ENCODE data around the gene CCDC6.

Gene CCDC6

DNA sequence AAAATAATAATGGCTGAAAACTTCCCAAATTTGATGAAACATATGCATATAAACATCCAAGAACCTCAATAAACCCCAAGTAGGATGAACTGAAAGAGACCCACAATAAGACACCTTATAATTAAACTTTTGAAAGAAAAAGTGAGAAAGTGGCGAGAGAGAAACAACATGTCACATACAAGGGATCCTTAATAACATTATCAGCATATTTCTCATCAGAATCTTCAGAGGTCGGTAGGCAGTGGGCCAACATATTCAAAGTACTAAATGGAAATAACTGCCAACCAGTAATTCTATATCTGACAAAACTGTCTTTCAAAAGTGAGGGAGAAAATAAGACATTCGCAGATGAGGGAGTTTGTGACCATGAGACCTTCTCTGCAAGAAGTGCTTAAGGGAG, 16.6 kb upstream of the CCDC6 start:
- DNase-seq (ENCODE audit: low read depth): no peak
- no peak overlapping the region for H3K4me3 ChIP-seq (ENCODE audit: low read depth, low read length)
- TF ChIP-seq, protein P1, sequence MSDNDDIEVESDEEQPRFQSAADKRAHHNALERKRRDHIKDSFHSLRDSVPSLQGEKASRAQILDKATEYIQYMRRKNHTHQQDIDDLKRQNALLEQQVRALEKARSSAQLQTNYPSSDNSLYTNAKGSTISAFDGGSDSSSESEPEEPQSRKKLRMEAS (IDR thresholded peaks at IDR 0.05; ENCODE audit: low read depth, low read length): no peak

DNA sequence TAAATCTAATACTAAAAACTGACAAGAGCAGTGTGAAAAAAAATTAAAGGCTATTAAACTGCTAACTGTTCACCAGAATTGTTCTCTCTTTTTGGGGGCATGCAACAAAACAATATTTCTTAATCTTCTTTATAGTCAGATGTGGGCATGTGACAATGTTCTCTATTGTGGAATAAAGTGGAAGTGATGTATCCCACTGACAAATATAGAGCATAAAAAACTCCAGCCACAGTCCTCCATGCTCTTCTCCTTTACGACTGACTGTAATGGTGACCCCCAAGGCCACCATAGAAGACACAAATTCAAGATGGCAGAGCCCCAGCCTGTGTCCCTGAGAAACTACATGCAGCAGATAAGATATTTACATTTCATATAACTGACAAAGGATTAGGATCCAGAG, 11.6 kb upstream of the CCDC6 start:
- no peak overlapping the region for H3K4me3 ChIP-seq (ENCODE audit: low read depth, low read length)
- no peak for TF ChIP-seq MYC (IDR thresholded peaks at IDR 0.05; ENCODE audit: low read depth, low read length)
- TF ChIP-seq, protein P2, sequence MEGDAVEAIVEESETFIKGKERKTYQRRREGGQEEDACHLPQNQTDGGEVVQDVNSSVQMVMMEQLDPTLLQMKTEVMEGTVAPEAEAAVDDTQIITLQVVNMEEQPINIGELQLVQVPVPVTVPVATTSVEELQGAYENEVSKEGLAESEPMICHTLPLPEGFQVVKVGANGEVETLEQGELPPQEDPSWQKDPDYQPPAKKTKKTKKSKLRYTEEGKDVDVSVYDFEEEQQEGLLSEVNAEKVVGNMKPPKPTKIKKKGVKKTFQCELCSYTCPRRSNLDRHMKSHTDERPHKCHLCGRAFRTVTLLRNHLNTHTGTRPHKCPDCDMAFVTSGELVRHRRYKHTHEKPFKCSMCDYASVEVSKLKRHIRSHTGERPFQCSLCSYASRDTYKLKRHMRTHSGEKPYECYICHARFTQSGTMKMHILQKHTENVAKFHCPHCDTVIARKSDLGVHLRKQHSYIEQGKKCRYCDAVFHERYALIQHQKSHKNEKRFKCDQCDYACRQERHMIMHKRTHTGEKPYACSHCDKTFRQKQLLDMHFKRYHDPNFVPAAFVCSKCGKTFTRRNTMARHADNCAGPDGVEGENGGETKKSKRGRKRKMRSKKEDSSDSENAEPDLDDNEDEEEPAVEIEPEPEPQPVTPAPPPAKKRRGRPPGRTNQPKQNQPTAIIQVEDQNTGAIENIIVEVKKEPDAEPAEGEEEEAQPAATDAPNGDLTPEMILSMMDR (IDR thresholded peaks at IDR 0.05; ENCODE audit: low read depth, low read length): no peak
- TF ChIP-seq POLR2A (IDR thresholded peaks at IDR 0.05; ENCODE audit: extremely low read depth, insufficient read length): no peak
- TF ChIP-seq, protein P1 (IDR thresholded peaks at IDR 0.05; ENCODE audit: low read depth, low read length): no peak
- no peak for DNase-seq (ENCODE audit: low read depth)

- TF ChIP-seq, protein P1 (IDR thresholded peaks at IDR 0.05; ENCODE audit: low read depth, low read length): no peak
- TF ChIP-seq MYC (IDR thresholded peaks at IDR 0.05; ENCODE audit: low read depth, low read length) (no peak), POLR2A (IDR thresholded peaks at IDR 0.05; ENCODE audit: extremely low read depth, insufficient read length) (no peak)
- TF ChIP-seq, protein P2 (IDR thresholded peaks at IDR 0.05; ENCODE audit: low read depth, low read length): no peak
- H3K4me3 ChIP-seq (ENCODE audit: low read depth, low read length): no peak overlapping the region
Observed at GRCh38 chr10:59913547-59914237, 7.3 kb upstream of the CCDC6 start.

DNA sequence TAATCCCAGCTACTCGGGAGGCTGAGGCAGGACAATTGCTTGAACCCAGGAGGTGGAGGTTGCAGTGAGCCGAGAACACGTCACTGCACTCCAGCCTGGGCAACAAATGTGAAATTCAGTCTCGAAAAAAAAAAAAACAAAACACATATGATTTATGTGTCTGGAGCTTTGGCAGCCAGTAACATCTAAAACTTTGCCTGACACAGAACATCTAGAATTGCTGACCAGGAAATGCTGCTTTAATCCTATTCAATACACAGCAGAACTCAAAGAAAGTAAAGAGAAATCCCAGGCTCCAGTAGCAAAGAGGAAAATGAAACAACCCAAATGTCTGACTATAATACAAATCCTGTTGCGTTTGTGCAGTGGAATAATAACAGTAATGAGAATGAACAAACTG, 4.5 kb upstream of the CCDC6 start:
- no peak for DNase-seq (ENCODE audit: low read depth)
- H3K4me3 ChIP-seq (ENCODE audit: low read depth, low read length): no peak overlapping the region
- TF ChIP-seq, protein P1 (IDR thresholded peaks at IDR 0.05; ENCODE audit: low read depth, low read length): no peak
- TF ChIP-seq MYC (IDR thresholded peaks at IDR 0.05; ENCODE audit: low read depth, low read length) (no peak), POLR2A (IDR thresholded peaks at IDR 0.05; ENCODE audit: extremely low read depth, insufficient read length) (no peak)
- TF ChIP-seq, protein P2 (IDR thresholded peaks at IDR 0.05; ENCODE audit: low read depth, low read length): no peak

More at GRCh38 chr10:59913547-59914237, 7.3 kb upstream of the CCDC6 start:
- DNase-seq (ENCODE audit: low read depth): no peak

DNA sequence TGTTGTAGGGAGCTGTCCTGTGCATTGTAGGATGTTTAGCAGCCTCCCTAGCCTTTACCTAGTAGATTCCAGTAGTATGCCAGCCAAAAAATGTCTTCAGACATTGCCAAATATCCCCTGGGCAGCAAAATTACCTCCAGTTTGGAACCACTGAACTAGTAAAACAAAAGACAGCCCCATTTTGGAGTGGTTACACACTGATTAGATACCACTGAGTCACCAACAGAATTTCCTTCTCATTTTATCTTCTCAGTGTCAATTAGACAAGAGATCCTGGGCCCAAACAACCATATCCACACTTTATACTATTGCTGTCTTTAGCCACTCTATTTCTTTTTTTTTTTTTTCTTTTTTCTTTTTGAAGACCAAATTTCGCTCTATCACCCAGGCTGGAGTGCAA, 3.5 kb upstream of the CCDC6 start:
- TF ChIP-seq POLR2A (IDR thresholded peaks at IDR 0.05; ENCODE audit: extremely low read depth, insufficient read length): no peak
- TF ChIP-seq, protein P2 (IDR thresholded peaks at IDR 0.05; ENCODE audit: low read depth, low read length): no peak
- TF ChIP-seq MYC (IDR thresholded peaks at IDR 0.05; ENCODE audit: low read depth, low read length): no peak
- TF ChIP-seq, protein P1 (IDR thresholded peaks at IDR 0.05; ENCODE audit: low read depth, low read length): no peak
- H3K4me3 ChIP-seq (ENCODE audit: low read depth, low read length): no peak overlapping the region
- no peak for DNase-seq (ENCODE audit: low read depth)

DNA sequence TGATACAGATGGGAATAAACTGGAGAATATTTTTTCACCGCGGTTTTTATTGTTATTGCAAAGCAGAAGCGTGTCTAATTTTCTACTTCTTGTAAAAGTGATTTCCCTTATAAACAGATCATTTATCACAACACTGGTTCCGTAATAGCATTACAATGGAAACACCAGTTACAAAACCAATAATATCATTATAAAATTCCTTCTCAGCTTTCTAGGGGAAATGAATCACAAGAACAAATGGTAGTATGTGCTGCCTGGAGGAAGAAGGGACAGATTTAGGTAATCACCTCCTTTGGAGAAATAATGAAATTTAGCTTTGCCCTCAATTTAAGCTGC, 2.4 kb upstream of the CCDC6 start:
- no peak overlapping the region for H3K4me3 ChIP-seq (ENCODE audit: low read depth, low read length)
- TF ChIP-seq, protein P2 (IDR thresholded peaks at IDR 0.05; ENCODE audit: low read depth, low read length): no peak
- no peak for TF ChIP-seq POLR2A (IDR thresholded peaks at IDR 0.05; ENCODE audit: extremely low read depth, insufficient read length)
- TF ChIP-seq, protein P1 (IDR thresholded peaks at IDR 0.05; ENCODE audit: low read depth, low read length): no peak
- no peak for TF ChIP-seq MYC (IDR thresholded peaks at IDR 0.05; ENCODE audit: low read depth, low read length)
- no peak for DNase-seq (ENCODE audit: low read depth)
